ENCODE data around the gene MALSU1.

MALSU1 gene

DNA sequence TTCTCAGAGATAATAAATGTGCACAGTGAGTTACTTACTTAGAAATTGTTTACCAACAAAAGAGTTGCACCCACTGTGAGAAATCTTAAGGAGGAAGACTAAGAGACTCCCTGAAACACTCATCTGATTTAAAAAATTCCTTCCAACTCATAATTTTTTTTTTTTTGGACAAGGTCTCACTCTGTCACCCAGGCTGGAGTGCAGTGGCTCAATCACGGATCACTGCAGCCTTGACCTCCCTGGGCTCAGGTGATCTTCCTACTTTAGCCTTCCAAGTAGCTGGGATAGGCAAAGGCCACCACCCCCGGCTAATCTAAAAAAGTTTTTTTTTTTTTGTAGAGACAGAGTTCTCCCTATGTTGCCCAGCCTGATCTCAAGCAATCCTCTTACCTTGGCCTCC, 36.0 kb downstream of the MALSU1 start:
- DNase-seq (ENCODE audit: low read depth), result no peak

DNA sequence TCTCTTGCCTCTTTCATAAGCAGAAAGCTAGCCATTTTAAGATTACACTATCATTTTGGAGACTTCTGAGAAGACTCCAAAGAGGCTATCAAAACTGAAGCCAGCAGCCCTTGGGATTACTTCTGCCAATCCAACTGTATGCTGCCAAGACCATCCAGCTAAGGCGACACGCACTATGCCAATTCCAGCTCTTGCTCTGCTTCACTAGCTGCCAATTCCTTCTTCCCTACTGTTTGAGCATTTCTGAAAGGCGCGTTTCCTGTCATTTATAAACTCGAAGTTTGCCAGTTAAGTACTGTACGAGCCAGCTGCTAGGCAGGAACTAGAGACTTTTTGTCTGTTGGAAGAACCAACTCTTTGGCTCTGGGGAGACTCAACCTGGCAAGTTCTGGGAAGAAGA, 36.5 kb downstream of the MALSU1 start:
- DNase-seq (ENCODE audit: low read depth), result no peak

DNA sequence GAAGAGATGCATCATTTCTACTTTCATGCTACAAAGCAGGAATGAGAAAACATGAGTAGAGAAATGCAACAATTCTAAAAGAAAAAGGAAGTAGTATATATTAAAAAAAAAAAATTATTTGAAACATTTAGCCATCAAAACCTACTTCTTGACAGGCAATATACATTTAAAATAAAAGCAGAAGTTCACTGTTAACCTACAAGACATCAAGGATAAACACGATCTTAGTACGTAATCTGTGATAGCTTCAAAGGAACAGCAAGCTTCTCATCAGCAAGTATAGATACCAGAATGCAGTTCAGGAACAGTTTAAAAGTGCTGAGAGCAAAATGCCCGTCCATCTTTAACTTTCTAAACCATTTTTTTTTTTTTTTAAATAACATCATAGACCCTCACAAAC, 36.9 kb downstream of the MALSU1 start:
- no peak for DNase-seq (ENCODE audit: low read depth)

DNA sequence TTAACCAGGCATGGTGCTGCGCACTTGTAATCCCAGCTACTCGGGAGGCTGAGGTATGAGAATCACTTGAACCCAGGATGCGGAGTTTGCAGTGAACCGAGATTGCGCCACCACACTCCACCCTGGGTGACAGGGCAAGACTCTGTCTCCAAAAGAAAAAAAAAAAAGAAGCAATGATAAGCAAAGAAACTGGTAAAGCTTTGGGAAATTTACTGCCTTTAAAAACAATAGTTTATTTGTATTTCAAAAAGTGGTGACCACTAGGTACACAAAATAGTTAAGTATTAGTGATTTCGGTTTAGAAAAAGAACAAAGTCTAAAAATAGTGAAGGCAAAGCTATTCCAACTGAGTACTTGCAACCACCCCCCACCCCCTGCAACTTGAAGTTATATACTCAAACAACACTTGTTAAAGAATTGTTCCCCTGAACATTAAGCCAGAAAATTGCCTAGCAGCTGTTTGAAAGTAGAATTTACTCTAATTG, 37.7 kb downstream of the MALSU1 start:
- DNase-seq (ENCODE audit: low read depth), result no peak

DNA sequence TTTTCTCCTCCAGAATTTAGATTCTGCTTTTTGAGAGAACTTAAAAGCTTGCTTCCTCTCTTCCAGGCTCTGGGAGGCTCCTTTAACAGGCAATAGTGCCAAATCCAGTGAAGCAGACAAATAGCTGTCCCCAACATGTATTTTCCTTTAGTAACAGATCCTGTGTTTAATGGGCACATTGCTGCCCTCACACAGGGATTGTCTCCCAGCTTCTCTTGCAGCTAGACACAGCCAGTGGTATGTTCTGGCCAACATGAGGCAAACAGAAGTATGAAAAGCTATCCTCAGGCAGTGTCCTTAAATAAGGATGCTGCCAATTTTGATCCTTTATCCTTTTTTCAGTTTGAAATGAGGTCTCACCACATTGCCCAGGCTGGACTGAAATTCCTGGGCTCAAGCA, 38.2 kb downstream of the MALSU1 start:
- no peak for DNase-seq (ENCODE audit: low read depth)

DNA sequence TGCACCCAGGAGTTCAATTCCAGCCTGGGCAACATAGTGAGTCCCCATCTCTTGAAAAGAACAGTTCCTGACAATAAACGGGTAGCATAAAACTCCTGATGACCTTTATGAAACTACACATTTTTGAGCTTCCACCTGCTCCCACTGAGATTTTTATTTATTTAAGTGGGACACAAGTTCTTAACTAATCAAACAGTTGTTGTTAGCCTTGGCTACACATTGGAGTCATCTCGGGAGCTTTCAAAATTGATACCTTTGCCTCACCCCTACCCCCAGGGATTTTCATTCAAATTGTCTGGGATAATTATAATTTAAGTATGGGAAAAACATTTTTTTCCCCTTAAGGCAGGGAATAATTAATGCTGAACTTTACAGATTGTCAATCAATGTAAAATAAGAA, 39.3 kb downstream of the MALSU1 start:
- DNase-seq (ENCODE audit: low read depth), result no peak

DNA sequence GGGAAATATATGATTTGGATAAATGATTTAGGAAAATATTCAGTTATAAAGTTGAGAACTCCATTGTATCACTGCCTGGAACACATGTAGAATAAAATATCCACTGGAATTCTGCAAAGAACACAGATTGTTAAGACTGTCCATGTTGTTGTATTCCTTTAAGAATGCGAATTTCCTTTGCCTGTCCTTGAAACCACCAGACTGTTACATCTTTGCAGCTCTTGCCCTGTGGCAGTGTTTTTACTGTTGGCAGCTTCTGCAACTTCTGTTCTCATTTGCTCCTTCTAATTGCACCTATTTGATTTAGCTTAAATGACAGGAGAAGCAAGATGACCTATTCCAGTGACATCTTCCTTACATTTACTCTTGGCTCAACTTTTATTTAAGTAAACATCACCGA, 39.7 kb downstream of the MALSU1 start:
- DNase-seq (ENCODE audit: low read depth), result no peak

DNA sequence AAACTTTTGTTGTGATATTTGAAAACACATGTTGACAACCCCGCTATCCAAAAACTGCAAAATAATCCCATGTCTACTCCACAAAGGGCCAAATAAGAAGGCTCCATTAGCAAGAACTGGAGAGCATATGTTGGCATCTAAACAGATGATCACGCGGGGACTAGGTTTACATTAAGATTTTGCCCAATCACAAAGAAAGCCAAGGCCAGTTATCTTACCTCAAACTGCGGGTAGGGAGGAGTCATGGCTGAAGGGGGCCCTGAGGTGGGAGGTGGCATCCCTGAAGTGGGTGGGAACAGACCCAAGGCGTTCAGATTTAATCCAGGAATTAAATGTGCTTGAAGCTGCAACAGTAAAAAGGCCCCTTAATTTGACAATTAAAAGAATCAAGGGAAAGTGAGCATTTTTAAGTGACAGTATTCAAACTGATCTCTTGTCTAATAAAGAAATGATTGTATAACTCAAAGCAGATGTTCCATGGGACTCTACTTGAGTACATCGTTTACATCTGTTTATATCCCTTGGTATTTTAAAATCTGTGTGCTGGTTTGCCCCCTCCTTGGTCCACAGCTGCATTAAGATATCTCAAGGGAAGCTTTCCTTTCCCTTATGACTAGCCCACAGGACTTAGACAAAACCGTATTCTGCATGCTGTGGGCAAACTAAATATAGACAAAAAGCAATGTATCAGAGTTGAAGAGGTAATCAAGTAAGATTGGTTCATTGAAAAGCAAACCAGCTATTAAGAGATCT, 42.9 kb downstream of the MALSU1 start:
- no peak for DNase-seq (ENCODE audit: low read depth)

DNA sequence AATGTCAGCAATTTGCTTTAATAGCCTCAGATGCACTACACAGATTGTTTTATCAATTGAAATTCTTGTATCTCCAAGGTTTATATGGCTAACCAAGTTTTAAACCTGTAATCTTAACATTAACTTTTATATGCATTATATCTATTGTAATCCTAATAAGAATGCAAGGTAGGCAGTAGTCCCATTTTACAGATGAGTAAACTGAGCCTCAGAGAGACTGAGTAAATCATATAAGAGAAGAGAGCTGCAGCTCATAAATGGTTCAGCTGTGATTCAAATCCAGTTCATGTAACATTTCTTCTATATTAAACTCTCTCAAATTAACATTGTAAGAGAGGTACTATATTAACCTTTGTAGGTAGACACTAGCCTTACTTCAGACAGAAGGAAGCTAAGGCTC, 44.0 kb downstream of the MALSU1 start:
- DNase-seq (ENCODE audit: low read depth), result no peak

DNA sequence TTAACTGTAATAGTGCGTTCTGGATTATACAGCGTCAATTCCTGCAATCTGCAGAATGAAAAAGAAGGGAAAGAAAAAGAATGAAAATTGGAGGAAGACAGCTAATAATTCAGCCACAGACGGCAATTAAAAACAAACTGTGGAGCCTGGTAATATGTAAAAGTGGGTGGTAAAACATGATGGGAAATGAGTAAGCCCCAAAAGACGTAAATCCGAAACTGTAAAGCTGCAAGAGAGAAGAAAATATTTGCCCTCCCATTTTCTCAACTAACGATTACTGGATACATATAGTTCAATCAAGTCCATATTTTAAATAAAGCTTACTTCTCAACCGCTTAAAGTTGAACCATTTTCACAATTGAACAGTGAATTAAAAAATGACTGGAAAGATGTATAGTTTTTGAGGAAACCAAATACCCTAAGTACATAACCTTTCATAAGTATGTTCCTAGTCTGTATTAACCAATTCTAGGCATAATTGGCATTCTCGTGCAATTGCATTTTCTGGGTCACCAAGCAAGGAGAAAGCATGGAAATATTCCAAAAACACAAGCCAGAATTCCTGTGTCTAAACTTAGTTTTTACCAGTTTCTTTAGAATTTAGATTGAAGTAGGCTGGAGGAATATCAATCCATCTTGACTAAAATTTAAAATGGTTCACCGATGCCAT, 44.8 kb downstream of the MALSU1 start:
- DNase-seq (ENCODE audit: low read depth), result no peak

DNA sequence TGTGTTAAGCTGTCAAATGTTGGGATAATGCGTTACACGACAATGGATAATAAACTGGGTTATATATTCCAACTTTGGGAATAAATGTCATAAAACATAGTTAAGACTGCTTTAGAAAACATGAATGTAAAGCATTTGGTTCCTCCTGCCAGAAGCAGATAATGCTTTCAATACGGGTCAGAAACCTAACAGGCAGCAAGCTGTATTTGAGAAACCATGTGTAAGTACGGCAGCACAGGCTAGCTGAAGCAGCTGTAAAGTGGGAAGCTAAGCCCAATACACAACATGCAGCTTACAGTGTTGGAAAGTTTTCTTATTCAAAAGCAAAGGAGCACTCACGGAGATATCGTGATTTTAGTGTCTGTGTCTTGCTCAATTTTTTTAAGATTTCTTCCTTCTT, 46.5 kb downstream of the MALSU1 start:
- no peak for DNase-seq (ENCODE audit: low read depth)

DNA sequence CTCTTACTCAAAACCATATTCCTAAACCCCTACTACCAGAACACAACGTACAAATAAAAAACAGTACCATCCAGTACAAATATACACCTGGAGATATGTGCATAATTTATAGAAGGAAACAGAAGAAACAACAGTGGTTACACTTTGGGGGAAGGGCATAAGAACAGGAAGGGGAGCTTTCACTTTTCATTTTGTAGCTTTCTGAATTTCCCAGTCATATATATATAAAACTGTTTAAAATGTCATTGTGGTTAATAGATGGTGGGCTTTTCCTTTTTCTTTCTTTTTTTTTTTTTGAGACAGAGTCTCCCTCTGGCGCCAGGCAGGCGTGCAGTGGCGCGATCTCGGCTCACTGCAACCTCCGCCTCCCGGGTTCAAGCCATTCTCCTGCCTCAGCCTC, 47.2 kb downstream of the MALSU1 start:
- no peak for DNase-seq (ENCODE audit: low read depth)

DNA sequence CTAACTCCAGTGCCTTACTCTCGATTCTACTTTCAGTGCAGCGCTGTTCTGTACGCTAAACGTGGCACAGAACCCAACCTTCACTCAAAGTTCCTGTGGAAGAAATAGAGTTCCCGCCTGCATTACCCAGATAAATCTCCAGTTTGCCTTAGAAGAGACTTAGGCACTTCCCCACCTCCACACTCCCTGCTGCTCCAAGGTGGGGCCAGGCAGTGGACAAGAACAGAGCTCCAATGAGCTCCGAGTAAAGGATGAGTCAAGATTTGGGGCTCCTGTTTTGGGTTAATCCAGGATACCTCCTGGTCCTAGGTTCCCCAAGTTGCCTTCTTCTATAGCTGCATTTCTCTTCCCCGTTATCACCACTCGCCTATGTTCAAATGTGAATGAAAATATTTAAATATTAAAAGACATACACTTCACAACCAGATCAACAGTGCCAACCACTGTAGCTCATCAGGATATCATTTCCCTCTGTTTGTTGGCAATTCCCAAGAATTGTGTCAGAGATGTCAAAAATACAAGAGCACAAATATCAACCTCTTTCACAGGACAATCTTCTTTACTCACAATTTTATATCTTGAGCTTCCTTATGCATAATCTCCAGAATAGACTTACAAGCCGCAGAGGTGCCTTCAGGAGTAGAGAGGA, 48.0 kb downstream of the MALSU1 start:
- no peak for DNase-seq (ENCODE audit: low read depth)

DNA sequence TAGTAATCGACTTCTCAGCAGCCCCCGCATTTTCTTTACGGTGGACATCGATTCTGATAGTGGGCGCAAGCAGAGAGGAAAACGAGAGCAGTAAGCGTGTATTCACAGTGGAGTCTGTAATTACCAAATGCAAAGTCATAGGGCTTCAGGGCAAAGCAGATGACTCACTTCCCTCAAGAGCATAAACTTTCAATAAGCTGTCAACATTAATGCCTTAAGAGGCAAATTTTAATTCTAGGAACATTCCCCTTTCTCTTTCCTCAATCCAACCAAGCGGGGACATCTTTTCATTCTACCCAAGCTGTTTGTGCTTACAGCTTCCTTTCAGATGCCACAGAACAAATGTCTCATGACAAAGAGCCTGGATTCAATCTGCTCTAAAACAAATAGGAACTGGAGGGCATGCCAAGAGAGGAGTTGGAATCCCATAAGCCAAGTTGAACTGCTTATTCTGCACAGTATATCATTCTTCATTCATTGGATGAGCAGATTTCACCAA, 48.6 kb downstream of the MALSU1 start:
- DNase-seq (ENCODE audit: low read depth), result peak; percentile 66

DNA sequence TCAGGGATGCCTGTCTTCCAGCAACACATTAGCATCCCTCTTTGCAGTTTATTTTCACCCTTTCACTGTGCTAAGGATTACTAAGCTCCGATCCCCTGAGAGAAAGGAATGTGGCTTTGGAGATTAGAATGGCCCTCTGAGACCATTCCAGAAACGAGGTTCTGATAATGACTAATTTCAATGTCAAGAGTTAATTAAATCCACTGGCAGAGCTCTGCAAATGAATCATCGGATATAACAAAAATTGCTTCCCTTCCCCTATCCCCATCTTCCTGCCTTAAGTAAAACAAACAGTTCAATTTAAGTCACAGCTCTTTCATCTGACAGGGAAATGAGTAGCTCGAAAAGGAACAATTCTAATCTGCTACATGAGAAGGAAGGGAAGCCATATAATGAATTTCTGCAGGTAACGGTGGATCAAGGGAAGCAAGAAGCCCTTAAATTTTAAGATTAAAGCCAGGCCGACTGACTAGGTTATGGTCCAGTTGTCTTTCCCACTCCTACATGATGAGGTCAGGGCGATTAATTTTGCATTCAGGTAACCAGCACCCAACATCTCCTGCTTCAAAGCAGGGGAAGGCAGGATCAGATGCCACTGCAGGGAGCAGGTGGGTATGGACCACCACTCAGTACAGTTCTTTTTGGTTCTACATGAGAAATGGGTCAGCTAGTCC, 50.5 kb downstream of the MALSU1 start:
- DNase-seq (ENCODE audit: low read depth), result peak; percentile 51

DNA sequence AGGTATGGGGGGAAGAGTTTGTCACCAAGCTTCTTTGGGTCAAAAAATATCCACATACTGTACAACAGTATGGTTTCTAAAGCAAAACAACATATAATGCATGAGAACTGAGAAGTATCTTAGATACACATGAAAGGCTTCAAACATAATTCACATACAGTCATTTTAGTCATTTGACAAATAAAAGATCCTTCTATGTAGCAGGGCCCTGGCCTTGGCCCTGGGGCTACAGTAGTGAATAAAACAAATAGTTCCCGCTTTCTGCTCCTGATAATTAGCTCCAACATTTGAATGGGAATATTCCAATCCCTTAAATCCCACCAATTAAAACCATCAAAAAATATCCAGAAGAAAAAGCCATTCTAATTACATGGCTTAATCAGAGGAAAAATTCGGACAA, 51.3 kb downstream of the MALSU1 start:
- no peak for DNase-seq (ENCODE audit: low read depth)

DNA sequence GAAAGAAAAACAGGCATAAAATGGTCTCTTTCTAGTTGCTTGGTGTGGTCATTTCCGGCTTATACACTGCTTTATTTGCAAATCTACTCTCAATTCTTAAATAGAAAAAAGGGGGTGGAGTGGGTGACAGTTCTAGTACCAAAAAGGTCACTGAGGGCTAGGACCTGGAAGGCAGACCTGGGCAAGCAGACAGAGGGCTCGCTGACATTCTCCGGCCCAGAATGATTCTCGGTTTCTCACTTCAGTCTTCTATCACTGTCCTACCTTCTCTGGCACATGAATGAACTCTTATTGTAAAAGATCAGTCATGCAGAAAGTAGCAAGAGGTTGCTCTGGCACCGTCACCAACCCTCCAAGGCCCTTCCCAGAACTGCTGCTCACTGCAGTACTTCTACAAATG, 54.0 kb downstream of the MALSU1 start:
- DNase-seq (ENCODE audit: low read depth), result no peak

DNA sequence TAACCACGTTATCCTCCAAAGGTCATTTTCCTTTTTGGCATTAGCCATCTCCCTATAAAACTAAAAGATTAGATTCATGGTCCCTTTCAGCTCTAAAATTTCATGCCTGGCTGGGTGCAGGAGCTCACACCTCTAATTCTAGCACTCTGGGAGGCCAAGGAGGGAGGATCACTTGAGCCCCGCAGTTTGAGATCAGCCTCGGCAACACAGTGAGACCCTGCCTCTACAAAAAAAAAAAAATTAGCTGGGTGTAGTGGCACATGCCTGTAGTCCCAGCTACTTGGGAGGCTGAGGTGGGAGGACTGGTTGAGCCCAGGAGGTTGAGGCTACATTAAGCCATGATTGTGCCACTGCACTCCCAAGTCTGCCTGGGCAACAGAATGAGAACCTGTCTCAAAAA, 57.0 kb downstream of the MALSU1 start:
- no peak for DNase-seq (ENCODE audit: low read depth)

DNA sequence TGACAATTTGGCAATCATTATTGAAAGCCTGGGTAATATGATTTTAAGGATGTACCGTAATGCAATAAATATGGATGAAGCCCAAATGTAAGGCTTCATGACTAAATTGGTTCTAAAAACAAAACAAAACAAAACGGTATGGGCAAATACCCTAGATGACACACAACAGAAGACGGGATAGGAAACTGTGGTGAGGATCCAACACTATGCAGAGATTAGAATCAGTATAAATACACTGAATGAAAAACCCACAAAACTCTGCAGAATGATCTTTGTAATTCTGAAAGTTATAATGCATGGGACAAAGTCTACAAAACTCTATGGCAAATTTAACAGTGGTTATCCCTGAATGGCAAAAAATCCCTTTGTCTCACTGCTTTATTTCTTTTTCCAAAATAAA, 57.6 kb downstream of the MALSU1 start:
- no peak for DNase-seq (ENCODE audit: low read depth)

DNA sequence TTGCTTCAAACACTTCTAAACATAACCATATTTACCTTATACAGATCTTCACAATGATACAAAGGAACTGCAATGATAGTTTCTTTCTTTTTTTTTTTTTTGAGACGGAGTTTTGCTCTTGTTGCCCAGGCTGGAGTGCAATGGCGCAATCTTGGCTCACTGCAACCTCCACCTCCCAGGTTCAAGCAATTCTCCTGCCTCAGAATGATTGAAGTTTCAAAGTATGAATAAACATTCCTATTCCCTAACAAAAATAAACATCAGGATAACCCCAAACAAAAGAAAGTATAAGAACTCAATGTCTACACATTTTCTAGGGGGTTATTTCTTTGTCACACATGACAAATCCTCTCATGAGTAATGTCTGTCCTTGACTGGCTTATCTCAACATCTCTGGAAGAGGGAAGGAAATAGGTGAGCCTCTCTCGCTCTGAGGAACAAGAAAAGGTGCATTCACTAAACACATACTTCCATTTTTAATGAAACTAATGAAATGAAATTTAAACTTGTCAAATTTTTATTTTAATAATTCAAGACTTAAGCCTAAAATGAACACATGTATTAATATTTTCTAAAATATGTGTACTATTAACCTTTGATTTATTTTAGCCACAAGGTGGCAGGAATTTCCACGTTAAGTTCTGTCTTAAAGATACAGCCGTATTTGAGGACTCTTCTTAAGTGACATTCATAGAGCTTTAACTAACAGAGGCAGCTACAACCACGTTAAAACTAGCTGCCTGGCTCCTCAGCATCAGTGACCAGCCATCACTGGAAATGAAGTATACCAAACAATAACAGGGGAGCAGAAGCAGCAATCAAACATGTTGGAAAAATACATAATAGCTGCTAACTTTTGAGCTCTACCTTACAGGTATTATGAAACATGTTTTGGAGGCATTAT, 58.3 kb downstream of the MALSU1 start:
- DNase-seq (ENCODE audit: low read depth), result no peak

DNA sequence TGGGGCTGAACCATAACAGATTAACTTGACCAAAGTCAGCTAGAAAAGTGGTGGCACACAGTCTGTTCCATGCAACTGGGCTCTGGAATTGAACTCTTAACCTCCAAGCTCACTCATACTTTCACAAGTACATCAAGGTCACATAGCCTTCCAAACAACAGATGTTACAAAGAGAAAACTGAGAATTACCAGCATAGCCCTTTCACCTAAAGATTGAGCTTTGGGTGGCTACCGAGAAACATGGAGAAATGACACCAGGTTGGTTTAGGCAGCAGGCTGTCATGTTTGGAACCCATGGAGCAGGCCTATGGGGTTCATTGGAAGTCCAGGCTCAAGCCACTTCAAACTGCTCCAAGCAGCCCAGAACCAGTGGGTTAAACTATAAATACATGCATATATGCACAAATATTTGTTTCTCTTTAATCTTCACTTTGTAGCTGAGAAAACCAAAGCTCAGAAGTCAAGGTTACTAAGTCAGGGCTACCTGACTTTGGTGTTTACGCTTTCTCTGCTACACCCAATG, 59.1 kb downstream of the MALSU1 start:
- no peak for DNase-seq (ENCODE audit: low read depth)

All from stromal cell of bone marrow (primary cell).